HL-60 (cell line): ENCODE data around the gene AFAP1.

Experiments used
- DNase-seq, 2 experiments: peaks; one replicate each; pipeline ENCODE4 v3.0.0-alpha.2; 2010 to 2020; ENCODE audit warnings: low read depth in 1 of 2, low spot score in 1 of 2
- H3K27ac ChIP-seq: fragments of 250-450 bp; sonication (Bioruptor Pico); replicated peaks from 2 replicates; pipeline ENCODE4 v1.5.1; 2020; ENCODE audit warnings: mild to moderate bottlenecking, moderate library complexity
- H3K27me3 ChIP-seq: fragments of 250-450 bp; sonication (Bioruptor Pico); 2 replicates; pipeline ENCODE4 v1.5.1; 2021; ENCODE audit warnings: mild to moderate bottlenecking, moderate library complexity; ENCODE audit not compliant: insufficient read depth, poor library complexity, severe bottlenecking
- H3K4me3 ChIP-seq: replicated peaks from 2 replicates; pipeline ENCODE4 v1.5.1; 2011; ENCODE audit warnings: mild to moderate bottlenecking, control low read depth, low read length; ENCODE audit not compliant: insufficient read depth
- CTCF ChIP-seq: IDR thresholded peaks from one replicate; pipeline ENCODE4 v1.5.1; 2011; ENCODE audit warnings: low read length, control low read depth, inconsistent platforms; ENCODE audit not compliant: insufficient read depth
- GABPA ChIP-seq: IDR thresholded peaks from 2 replicates; pipeline ENCODE4 v1.6.1; 2012; ENCODE audit warnings: low read depth
- POLR2AphosphoS5 ChIP-seq: IDR thresholded peaks from 2 replicates; pipeline ENCODE4 v1.6.1; 2012; ENCODE audit warnings: low read depth
- REST ChIP-seq: IDR thresholded peaks from 2 replicates; pipeline ENCODE4 v1.6.1; 2012; ENCODE audit warnings: low read depth; ENCODE audit not compliant: insufficient replicate concordance
- SPI1 ChIP-seq: IDR thresholded peaks from 2 replicates; pipeline ENCODE4 v1.6.1; 2012; ENCODE audit warnings: low read depth, mild to moderate bottlenecking, borderline replicate concordance

Gene AFAP1

GRCh38 chr4:7941965-7942496 lies 2.4 kb upstream of the AFAP1 start:
- H3K27ac ChIP-seq = no peak overlapping the region
- no peak for DNase-seq
- H3K27me3 ChIP-seq = peaks cover 23% of the 10 kb centered on the region
- no peak for TF ChIP-seq GABPA
- H3K4me3 ChIP-seq = no peak overlapping the region

- no peak for DNase-seq
- Histone ChIP-seq H3K27ac (no peak overlapping the region), H3K27me3 (peaks cover 27% of the 10 kb centered on the region), H3K4me3 (no peak overlapping the region)
- TF ChIP-seq GABPA (no peak), CTCF (no peak), POLR2AphosphoS5 (no peak), REST (no peak)
Measured at GRCh38 chr4:7941111-7941964, 1.7 kb upstream of the AFAP1 start.

- H3K27ac ChIP-seq = no peak overlapping the region
- no peak for DNase-seq
- no peak overlapping the region for H3K4me3 ChIP-seq
- peaks cover 30% of the 10 kb centered on the region for H3K27me3 ChIP-seq
- TF ChIP-seq CTCF = no peak
- no peak for TF ChIP-seq GABPA
- no peak for TF ChIP-seq POLR2AphosphoS5
- TF ChIP-seq REST = no peak
- no peak for TF ChIP-seq SPI1
Measured at GRCh38 chr4:7938609-7939376, 868 bp downstream of the AFAP1 start.

- no peak for DNase-seq
Measured at GRCh38 chr4:7938266-7938608, 1.4 kb downstream of the AFAP1 start.

More at GRCh38 chr4:7938266-7938608, 1.4 kb downstream of the AFAP1 start:
- TF ChIP-seq GABPA (no peak), REST (no peak), SPI1 (no peak), POLR2AphosphoS5 (no peak), CTCF (no peak)
- H3K27me3 ChIP-seq = peaks cover 30% of the 10 kb centered on the region
- no peak overlapping the region for H3K4me3 ChIP-seq
- no peak overlapping the region for H3K27ac ChIP-seq
